ENCODE results near the gene CIBAR2.

DNA sequence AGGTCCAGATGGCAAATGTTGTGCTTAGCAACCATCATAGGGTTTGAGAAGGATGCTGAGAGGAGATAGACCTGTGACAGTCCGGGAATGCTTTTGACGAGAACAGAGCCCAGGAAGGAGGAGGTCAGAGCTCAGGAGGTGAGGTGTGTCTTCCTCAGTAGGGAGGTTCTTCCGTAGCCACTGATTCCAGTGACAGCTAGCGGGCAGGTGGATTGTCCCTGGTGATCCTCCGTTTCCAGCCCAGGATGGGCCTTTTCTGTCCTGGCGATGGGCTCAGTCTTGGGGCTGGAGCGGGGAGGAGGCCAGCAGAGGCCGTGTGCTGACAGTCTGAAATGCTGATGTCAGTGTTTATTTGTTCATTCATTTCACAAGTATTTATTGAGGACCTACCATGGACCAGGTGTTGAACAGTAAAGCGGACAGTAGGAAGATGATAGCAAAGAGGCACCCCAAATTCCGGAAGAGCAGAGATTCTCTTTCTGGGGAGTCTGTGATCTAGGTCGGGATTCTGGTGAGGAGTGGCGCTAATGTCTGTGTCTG is 45.9 kb downstream of the CIBAR2 start:
- TF ChIP-seq, protein P1, sequence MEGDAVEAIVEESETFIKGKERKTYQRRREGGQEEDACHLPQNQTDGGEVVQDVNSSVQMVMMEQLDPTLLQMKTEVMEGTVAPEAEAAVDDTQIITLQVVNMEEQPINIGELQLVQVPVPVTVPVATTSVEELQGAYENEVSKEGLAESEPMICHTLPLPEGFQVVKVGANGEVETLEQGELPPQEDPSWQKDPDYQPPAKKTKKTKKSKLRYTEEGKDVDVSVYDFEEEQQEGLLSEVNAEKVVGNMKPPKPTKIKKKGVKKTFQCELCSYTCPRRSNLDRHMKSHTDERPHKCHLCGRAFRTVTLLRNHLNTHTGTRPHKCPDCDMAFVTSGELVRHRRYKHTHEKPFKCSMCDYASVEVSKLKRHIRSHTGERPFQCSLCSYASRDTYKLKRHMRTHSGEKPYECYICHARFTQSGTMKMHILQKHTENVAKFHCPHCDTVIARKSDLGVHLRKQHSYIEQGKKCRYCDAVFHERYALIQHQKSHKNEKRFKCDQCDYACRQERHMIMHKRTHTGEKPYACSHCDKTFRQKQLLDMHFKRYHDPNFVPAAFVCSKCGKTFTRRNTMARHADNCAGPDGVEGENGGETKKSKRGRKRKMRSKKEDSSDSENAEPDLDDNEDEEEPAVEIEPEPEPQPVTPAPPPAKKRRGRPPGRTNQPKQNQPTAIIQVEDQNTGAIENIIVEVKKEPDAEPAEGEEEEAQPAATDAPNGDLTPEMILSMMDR (tag by site-specific recombination; IDR thresholded peaks at IDR 0.05), result no peak
- TF ChIP-seq ZNF518A (tag by site-specific recombination; conservative IDR thresholded peaks at IDR 0.05; ENCODE audit: low read depth), result no peak
- no peak for TF ChIP-seq ZNF121 (tag by site-specific recombination; IDR thresholded peaks at IDR 0.05)
